Fibroblast of lung (primary cell): ENCODE measurements around the gene ACBD6.

Experiments
- CTCF ChIP-seq, 2 donors: IDR thresholded peaks in 1 of 2; conservative IDR thresholded peaks in 1 of 2; 1 replicate in 1 of 2; 2 replicates in 1 of 2; pipeline ENCODE4 v1.5.1; 2011 to 2012; ENCODE audit warnings: low read length in 2 of 2, control low read depth in 1 of 2, inconsistent platforms in 1 of 2, low read depth in 1 of 2, mild to moderate bottlenecking in 1 of 2
- EZH2 ChIP-seq: IDR thresholded peaks from 2 replicates; pipeline ENCODE4 v1.5.1; 2012; ENCODE audit warnings: low read length, control low read depth, mild to moderate bottlenecking; ENCODE audit errors: missing control alignments

DNA sequence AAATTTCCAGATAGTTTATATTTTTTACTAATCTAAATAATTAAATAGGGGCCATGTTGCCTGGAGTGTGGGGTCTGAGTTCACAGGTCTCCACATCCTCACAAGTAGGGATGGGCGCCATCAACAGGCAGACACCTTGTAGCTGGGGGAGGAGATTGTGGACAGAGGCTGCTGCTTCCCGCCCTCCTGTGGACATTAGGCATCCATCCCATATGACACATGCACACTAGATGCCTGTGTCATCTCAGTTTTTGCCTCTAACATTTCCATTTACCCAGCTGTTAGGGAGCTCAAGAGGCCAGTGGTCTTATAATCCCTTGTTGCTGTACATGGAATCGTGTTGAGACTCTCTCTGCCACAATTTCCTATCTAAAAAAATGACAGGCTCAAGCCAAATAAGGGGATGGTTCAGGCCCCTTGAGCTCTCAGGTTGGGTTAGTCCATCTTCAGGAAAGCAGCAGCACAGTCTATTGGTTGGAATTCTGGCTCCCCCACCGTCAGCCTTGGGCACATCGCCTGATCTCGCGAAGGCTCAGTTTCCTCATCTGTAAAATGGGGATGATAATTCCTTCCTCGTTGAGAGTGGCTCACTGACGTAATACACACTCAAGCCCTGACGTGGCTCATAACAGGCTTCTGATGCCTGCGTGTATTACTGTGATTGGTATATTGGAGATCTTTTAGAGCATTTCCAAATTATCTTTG lies 258.7 kb downstream of the ACBD6 start:
- TF ChIP-seq CTCF (conservative IDR thresholded peaks at IDR 0.05 in 1 of 2, IDR thresholded peaks at IDR 0.05 in 1 of 2; ENCODE audit: low read depth in 1 of 2, low read length in 2 of 2) (no peak), EZH2 (no peak)
